ENCODE results near the gene KCNK15. TPM values are rescaled to one million over a fixed set of nuclear protein-coding genes. Genes with fewer than 3 reads are reported as not detected.
"Not testable (repeated sequence)": the region's sequence is repeated elsewhere in the genome, so short reads cannot be mapped to it uniquely, and the experiment has no call there.

KCNK15 gene
- polyA plus RNA-seq = 0.21 TPM
- long read RNA-seq, donor 1, partial matches to known transcripts = 0 of 1 reads
- long read RNA-seq, donor 1, other reads (novel, unspliced or antisense) = 0 of 1 reads
- long read RNA-seq, donor 2 = 0 reads
- long read RNA-seq, donor 3 = 0 reads
- long read RNA-seq, donor 4 = 0 reads
- long read RNA-seq, donor 5, partial matches to known transcripts = 0 of 2 reads
- long read RNA-seq, donor 5, other reads (novel, unspliced or antisense) = 0 of 2 reads
- long read RNA-seq, donor 6, partial matches to known transcripts = 0 of 3 reads
- long read RNA-seq, donor 6, other reads (novel, unspliced or antisense) = 0 of 3 reads
- long read RNA-seq, donor 7, partial matches to known transcripts = 0 of 2 reads
- long read RNA-seq, donor 7, other reads (novel, unspliced or antisense) = 0 of 2 reads
- long read RNA-seq, donor 8 = 0 reads
- long read RNA-seq, donor 9 = 0 reads
- long read RNA-seq, donor 10, partial matches to known transcripts = 0 of 1 reads
- long read RNA-seq, donor 10, other reads (novel, unspliced or antisense) = 0 of 1 reads
- long read RNA-seq, donor 11, partial matches to known transcripts = 0 of 1 reads
- long read RNA-seq, donor 11, other reads (novel, unspliced or antisense) = 0 of 1 reads

DNA sequence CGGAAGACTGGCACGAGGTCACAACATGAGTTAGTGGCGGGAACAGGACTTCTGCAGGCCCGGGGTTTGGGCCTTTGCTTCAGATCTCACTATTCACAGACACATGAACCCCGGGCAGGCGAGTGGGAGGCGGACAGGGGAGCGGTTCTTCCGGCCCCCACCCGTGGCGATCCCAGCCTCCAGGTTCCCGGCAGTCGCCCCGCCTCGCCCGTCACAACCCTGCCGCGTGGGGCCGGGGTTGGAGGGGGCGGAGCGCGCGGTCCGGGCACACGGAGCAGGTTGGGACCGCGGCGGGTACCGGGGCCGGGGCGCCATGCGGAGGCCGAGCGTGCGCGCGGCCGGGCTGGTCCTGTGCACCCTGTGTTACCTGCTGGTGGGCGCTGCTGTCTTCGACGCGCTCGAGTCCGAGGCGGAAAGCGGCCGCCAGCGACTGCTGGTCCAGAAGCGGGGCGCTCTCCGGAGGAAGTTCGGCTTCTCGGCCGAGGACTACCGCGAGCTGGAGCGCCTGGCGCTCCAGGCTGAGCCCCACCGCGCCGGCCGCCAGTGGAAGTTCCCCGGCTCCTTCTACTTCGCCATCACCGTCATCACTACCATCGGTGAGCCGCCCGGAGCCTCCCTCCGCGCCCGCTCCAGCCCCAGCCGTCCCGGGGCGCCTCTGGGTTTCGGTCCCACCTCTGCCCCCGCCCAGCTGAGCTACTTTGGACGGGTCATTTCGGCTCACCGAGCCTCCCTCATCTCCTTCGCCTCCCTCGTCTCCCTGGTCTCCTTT, at the start of gene KCNK15:
KCNK15 (plus strand) TSS at position 268 of the 769 bp plus-strand sequence; CDS start at position 314, 46 bp downstream.
- no CpG with 5 or more reads among the region's 81 CpGs for WGBS (ENCODE audit: insufficient coverage, low lambda C conversion rate)
- Histone ChIP-seq H3K27ac (ENCODE audit: low read length) (no peak within 1 kb of the TSS), H3K9me3 (ENCODE audit: control insufficient read depth, low read depth, low read length) (peaks cover 5% of the 10 kb centered on the region), H3K4me3 (ENCODE audit: low read length) (peak within 1 kb of the TSS; percentile 32), H3K27me3 (ENCODE audit: control insufficient read depth, insufficient read depth, low read length) (peaks cover 53% of the 10 kb centered on the region), H3K36me3 (ENCODE audit: control insufficient read depth, insufficient read depth, low read length) (no peaks in the 10 kb centered on the region), H3K4me1 (ENCODE audit: control insufficient read depth, insufficient read depth, low read length) (no peaks in the 10 kb centered on the region)
- peak in 1 of 2 donors; percentile 55 for DNase-seq

DNA sequence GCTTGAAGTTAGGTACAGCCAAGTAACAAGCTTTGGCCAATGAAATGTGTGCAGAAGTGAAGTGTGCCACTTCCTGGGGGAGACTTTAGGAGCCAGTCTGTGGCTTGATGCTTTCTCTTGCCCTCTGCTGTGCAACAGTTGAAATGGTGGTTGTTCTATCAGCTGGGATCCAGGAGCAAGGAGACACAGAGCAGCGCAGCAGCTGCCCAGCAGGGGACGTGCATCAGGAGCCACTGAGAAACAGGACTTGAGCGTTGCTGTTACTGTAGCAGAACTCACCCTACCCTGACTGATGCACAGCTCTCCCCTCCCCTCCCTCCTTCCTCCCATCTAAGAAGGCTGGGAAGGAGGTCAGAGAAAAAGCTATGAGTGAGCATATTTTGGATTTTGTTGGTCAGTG, 49.4 kb upstream of the KCNK15 start:
- Histone ChIP-seq H3K9me3 (ENCODE audit: control insufficient read depth, low read depth, low read length) (no peaks in the 10 kb centered on the region), H3K27ac (ENCODE audit: low read length) (no peak overlapping the region), H3K4me1 (ENCODE audit: control insufficient read depth, insufficient read depth, low read length) (peaks cover 11% of the 10 kb centered on the region), H3K4me3 (ENCODE audit: low read length) (no peak overlapping the region), H3K27me3 (ENCODE audit: control insufficient read depth, insufficient read depth, low read length) (peaks cover 3% of the 10 kb centered on the region), H3K36me3 (ENCODE audit: control insufficient read depth, insufficient read depth, low read length) (no peaks in the 10 kb centered on the region)
- WGBS (ENCODE audit: insufficient coverage, low lambda C conversion rate) = no CpG with 5 or more reads among the region's 3 CpGs
- no peak for DNase-seq

DNA sequence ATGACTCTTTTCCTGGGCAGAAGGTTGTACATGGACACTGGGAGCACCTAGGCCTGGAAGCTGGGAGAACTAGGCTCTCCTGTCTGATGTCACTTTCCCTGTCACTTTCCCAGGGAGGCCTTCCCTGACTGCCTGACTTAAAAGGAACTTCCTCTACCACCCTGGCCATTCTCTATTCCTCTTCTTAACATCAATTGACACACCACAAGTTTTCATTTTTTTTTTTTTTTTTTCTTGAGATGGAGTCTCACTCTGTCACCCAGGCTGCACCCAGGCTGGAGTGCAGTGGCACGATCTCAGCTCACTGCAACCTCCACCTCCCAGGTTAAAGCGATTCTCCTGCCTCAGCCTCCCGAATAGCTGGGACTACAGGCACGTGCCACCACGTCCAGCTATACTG, 48.6 kb upstream of the KCNK15 start:
- H3K27ac ChIP-seq (ENCODE audit: low read length) = not testable (repeated sequence)

DNA sequence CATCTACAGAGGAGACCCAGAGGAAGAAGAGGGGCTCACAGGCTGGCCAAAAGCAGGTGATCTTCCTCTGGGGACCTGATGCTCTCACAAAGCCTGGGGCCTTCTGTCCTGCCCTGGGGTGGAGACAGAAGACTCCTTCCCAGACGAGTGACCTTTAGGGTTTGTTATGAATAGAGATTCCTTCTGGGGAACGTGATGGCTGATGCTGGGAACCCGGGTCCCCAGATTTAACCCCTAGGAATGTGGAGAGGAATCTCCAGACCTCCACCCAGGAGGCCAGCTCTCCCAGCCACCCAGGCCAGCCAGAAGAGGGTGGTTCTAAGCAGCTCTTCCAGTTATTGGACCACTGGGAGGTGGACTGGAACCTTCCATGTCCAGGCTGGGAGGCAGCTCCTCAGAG, 47.3 kb upstream of the KCNK15 start:
- Histone ChIP-seq H3K27ac (ENCODE audit: low read length) (no peak overlapping the region), H3K36me3 (ENCODE audit: control insufficient read depth, insufficient read depth, low read length) (no peaks in the 10 kb centered on the region), H3K27me3 (ENCODE audit: control insufficient read depth, insufficient read depth, low read length) (peaks cover 3% of the 10 kb centered on the region), H3K9me3 (ENCODE audit: control insufficient read depth, low read depth, low read length) (no peaks in the 10 kb centered on the region), H3K4me1 (ENCODE audit: control insufficient read depth, insufficient read depth, low read length) (peaks cover 2% of the 10 kb centered on the region), H3K4me3 (ENCODE audit: low read length) (no peak overlapping the region)
- no peak for DNase-seq
- no CpG with 5 or more reads among the region's 3 CpGs for WGBS (ENCODE audit: insufficient coverage, low lambda C conversion rate)

More for the DNA sequence above, 48.6 kb upstream of the KCNK15 start:
- not testable (repeated sequence) for H3K4me3 ChIP-seq (ENCODE audit: low read length); DNase-seq; H3K27me3 ChIP-seq (ENCODE audit: control insufficient read depth, insufficient read depth, low read length); H3K4me1 ChIP-seq (ENCODE audit: control insufficient read depth, insufficient read depth, low read length); H3K9me3 ChIP-seq (ENCODE audit: control insufficient read depth, low read depth, low read length); H3K36me3 ChIP-seq (ENCODE audit: control insufficient read depth, insufficient read depth, low read length)
- 96% methylated on average over 3 of the region's 5 CpGs for WGBS (ENCODE audit: insufficient coverage, low lambda C conversion rate)

DNA sequence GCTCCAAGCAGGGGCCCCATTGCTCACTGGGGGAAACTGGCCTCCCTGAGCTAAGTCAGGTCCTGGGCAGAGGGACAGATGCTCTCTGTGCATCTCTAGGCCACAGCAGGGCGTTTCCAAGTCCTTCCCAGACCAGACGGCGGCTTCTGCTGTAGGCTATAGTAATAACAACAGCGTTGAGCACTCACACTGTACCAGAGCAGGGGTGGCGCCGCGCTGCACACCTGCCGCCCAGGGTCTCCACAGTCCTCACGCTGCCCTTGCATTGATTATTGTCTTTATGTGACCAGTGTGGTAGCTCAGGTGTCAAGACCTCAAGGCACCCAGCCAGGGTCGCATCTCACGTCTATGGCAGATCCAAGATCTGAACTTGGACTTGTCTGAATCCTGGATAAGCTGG, 45.4 kb upstream of the KCNK15 start:
- no CpG with 5 or more reads among the region's 11 CpGs for WGBS (ENCODE audit: insufficient coverage, low lambda C conversion rate)
- no peak overlapping the region for H3K27ac ChIP-seq (ENCODE audit: low read length)

DNA sequence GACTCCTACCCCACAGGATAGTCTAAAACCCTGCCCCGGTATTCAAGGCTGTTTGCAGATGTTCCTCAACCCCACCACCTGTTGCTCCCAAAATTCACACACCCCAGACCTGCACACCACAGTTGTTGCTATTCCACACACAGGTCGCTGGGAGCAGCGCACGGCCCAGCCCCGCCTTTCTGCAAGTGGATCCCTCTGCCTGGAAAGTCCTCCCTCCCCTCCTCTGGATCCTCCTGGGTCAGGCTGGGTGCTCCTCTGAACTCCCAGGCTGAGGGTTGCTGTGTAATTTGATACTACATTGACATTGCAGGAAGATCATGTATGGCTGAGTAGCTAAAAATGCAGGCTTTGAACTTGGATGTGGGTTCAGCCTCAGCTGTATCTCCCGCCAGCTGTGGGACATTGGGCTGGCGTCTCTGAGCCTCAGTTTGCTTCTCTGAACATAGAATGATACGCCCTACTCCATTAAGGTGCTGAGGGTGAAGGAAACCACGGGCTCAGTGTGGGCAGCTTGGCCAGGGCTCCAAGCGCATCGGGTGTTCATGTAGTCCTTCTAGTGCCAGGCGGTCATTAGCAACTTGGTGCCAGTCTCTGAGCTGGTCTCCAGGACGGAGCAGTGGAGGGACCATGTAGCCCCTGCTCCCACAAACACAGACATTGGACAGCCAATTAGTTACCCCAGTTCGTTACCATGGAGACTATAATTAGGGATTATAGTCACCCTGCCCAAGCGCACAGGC, 44.4 kb upstream of the KCNK15 start:
- no peak overlapping the region for H3K27ac ChIP-seq (ENCODE audit: low read length)
- H3K4me1 ChIP-seq (ENCODE audit: control insufficient read depth, insufficient read depth, low read length) = no peaks in the 10 kb centered on the region
- H3K4me3 ChIP-seq (ENCODE audit: low read length) = no peak overlapping the region
- WGBS (ENCODE audit: insufficient coverage, low lambda C conversion rate) = no CpG with 5 or more reads among the region's 15 CpGs
- no peaks in the 10 kb centered on the region for H3K9me3 ChIP-seq (ENCODE audit: control insufficient read depth, low read depth, low read length)
- peaks cover 4% of the 10 kb centered on the region for H3K27me3 ChIP-seq (ENCODE audit: control insufficient read depth, insufficient read depth, low read length)
- DNase-seq = no peak
- H3K36me3 ChIP-seq (ENCODE audit: control insufficient read depth, insufficient read depth, low read length) = no peaks in the 10 kb centered on the region

More for the DNA sequence above, 45.4 kb upstream of the KCNK15 start:
- no peaks in the 10 kb centered on the region for H3K36me3 ChIP-seq (ENCODE audit: control insufficient read depth, insufficient read depth, low read length)
- no peaks in the 10 kb centered on the region for H3K4me1 ChIP-seq (ENCODE audit: control insufficient read depth, insufficient read depth, low read length)
- H3K27me3 ChIP-seq (ENCODE audit: control insufficient read depth, insufficient read depth, low read length) = peaks cover 3% of the 10 kb centered on the region
- DNase-seq = no peak
- H3K9me3 ChIP-seq (ENCODE audit: control insufficient read depth, low read depth, low read length) = no peaks in the 10 kb centered on the region
- no peak overlapping the region for H3K4me3 ChIP-seq (ENCODE audit: low read length)

DNA sequence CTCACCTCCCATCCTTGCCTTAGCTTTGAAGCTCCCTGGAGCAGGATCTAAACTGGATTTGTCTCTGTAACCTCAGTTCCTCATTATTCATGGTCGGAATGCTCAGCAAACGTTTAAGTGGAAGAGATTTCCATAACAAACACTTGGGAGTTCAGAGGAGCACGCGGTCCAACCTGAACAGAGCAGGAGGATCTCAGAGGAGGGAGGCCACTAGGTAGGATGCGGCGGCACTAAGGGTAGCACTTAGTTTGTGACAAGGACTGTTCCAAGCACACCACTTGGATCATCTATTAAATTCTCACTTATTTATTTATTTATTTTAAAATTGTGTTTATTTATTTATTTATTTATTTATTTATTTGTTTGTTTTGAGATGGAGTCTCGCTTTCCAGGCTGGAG, 43.8 kb upstream of the KCNK15 start:
- Histone ChIP-seq H3K27me3 (ENCODE audit: control insufficient read depth, insufficient read depth, low read length) (peaks cover 9% of the 10 kb centered on the region), H3K4me3 (ENCODE audit: low read length) (no peak overlapping the region), H3K9me3 (ENCODE audit: control insufficient read depth, low read depth, low read length) (no peaks in the 10 kb centered on the region), H3K4me1 (ENCODE audit: control insufficient read depth, insufficient read depth, low read length) (no peaks in the 10 kb centered on the region), H3K27ac (ENCODE audit: low read length) (no peak overlapping the region), H3K36me3 (ENCODE audit: control insufficient read depth, insufficient read depth, low read length) (no peaks in the 10 kb centered on the region)
- DNase-seq = no peak
- no CpG with 5 or more reads among the region's 7 CpGs for WGBS (ENCODE audit: insufficient coverage, low lambda C conversion rate)

DNA sequence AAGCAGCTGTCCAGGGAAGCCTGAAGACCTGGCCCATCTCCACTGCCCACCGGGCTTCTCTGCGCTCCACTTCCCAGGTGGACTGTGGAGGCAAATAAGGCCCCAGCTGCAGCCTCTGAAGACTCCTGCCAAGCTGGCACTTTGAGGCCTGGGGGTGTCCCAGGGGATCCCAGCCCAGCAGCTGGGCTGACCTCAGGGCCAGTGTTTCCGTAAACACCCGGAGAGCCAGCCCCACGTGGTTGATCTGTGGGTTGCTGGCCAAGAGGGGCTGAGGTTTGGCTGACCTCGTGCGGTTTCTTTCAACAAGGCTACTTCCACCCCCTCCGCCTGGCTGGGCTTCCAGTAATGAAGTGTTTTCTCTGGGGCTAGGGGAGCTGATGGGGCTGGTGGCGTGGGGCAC, 42.9 kb upstream of the KCNK15 start:
- Histone ChIP-seq H3K9me3 (ENCODE audit: control insufficient read depth, low read depth, low read length) (no peaks in the 10 kb centered on the region), H3K27ac (ENCODE audit: low read length) (no peak overlapping the region), H3K36me3 (ENCODE audit: control insufficient read depth, insufficient read depth, low read length) (no peaks in the 10 kb centered on the region), H3K27me3 (ENCODE audit: control insufficient read depth, insufficient read depth, low read length) (peaks cover 9% of the 10 kb centered on the region), H3K4me3 (ENCODE audit: low read length) (no peak overlapping the region), H3K4me1 (ENCODE audit: control insufficient read depth, insufficient read depth, low read length) (no peaks in the 10 kb centered on the region)
- DNase-seq = peak; percentile 28 to 43
- no CpG with 5 or more reads among the region's 9 CpGs for WGBS (ENCODE audit: insufficient coverage, low lambda C conversion rate)

DNA sequence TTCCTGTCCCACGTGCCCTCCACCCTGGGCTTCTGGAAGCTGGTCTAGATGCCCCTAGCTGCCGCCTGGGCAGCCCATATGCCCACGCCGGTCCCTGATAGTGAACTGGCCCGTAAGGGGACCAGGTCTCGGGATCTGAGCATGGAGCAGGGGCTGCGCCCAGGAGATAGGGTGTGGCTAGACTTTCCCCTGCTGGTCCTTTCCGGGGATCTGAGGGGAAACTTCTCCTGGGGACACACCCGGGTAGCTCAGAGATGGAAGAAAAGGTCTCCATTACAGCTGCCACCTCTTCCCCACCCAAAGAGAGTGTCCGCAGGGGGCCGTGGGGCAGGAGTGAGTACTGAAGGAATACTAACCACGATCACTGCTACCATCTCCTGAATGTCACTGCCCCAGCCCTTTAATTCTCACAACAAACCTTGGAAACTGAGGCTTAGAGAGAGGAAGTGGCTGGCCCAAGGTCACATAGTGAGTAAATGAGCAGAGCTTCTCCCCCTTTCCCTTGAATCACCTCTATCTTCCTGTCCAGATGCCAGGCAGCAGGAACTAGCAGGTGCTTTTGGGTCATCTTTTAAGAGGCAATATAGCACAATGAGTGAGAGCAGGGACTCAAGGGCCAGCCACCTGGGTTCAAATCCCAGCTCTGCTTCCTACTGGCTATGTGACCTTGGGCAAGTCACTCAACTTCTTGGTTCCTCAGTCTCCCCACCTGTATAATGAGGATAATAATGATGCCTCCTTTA, 42.3 kb upstream of the KCNK15 start:
- Histone ChIP-seq H3K27ac (ENCODE audit: low read length) (no peak overlapping the region), H3K9me3 (ENCODE audit: control insufficient read depth, low read depth, low read length) (no peaks in the 10 kb centered on the region), H3K36me3 (ENCODE audit: control insufficient read depth, insufficient read depth, low read length) (no peaks in the 10 kb centered on the region), H3K4me3 (ENCODE audit: low read length) (no peak overlapping the region), H3K27me3 (ENCODE audit: control insufficient read depth, insufficient read depth, low read length) (peaks cover 9% of the 10 kb centered on the region), H3K4me1 (ENCODE audit: control insufficient read depth, insufficient read depth, low read length) (no peaks in the 10 kb centered on the region)
- WGBS (ENCODE audit: insufficient coverage, low lambda C conversion rate) = no CpG with 5 or more reads among the region's 12 CpGs
- no peak for DNase-seq
